Astrocyte (in vitro differentiated cells and primary cell): ENCODE results near the gene TOR4A.

ENCODE experiments used
- CTCF ChIP-seq: IDR thresholded peaks from 2 replicates; pipeline ENCODE4 v1.5.1; 2011; ENCODE audit warnings: low read depth, mild to moderate bottlenecking, inconsistent platforms, low read length, moderate library complexity; ENCODE audit not compliant: insufficient read depth
- EZH2 ChIP-seq: IDR thresholded peaks from 2 replicates; pipeline ENCODE4 v1.6.1; 2012; ENCODE audit warnings: mild to moderate bottlenecking, low read length, inconsistent platforms; ENCODE audit not compliant: insufficient read depth

- TF ChIP-seq CTCF = no peak
- no peak for TF ChIP-seq EZH2
Observed at GRCh38 chr9:137313326-137313936, 35.9 kb downstream of the TOR4A start.
